NB4 (cell line): Measurements from ENCODE around the gene MAPRE3.

ENCODE experiments used
- MAX ChIP-seq: IDR thresholded peaks from 2 replicates; pipeline ENCODE4 v1.6.1; 2011; ENCODE audit warnings: low read depth, low read length
- TF ChIP-seq, protein P1 (sequence below): IDR thresholded peaks from one replicate; pipeline ENCODE4 v1.5.1; 2012; ENCODE audit warnings: low read depth, low read length

- TF ChIP-seq, protein P1, sequence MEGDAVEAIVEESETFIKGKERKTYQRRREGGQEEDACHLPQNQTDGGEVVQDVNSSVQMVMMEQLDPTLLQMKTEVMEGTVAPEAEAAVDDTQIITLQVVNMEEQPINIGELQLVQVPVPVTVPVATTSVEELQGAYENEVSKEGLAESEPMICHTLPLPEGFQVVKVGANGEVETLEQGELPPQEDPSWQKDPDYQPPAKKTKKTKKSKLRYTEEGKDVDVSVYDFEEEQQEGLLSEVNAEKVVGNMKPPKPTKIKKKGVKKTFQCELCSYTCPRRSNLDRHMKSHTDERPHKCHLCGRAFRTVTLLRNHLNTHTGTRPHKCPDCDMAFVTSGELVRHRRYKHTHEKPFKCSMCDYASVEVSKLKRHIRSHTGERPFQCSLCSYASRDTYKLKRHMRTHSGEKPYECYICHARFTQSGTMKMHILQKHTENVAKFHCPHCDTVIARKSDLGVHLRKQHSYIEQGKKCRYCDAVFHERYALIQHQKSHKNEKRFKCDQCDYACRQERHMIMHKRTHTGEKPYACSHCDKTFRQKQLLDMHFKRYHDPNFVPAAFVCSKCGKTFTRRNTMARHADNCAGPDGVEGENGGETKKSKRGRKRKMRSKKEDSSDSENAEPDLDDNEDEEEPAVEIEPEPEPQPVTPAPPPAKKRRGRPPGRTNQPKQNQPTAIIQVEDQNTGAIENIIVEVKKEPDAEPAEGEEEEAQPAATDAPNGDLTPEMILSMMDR: no peak
- peak; percentile 73 for TF ChIP-seq MAX
Measured at GRCh38 chr2:27050996-27051901, 80.8 kb downstream of the MAPRE3 start, which contains the start of gene AGBL5.
